Fibroblast of pulmonary artery (primary cell): ENCODE data around the gene LBX2.

ENCODE experiments used
- DNase-seq: peaks from one replicate; pipeline ENCODE4 v3.0.0-alpha.2; 2010; ENCODE audit warnings: low read depth
- H3K4me3 ChIP-seq: replicated peaks from 2 replicates; pipeline ENCODE4 v1.5.1; 2011; ENCODE audit warnings: low read depth, mild to moderate bottlenecking, control low read depth, low read length, moderate library complexity
- TF ChIP-seq, protein P1 (sequence below): IDR thresholded peaks from 2 replicates; pipeline ENCODE4 v1.5.1; 2011; ENCODE audit warnings: mild to moderate bottlenecking, control low read depth, low read length, inconsistent platforms; ENCODE audit errors: missing control alignments

Gene LBX2

DNA sequence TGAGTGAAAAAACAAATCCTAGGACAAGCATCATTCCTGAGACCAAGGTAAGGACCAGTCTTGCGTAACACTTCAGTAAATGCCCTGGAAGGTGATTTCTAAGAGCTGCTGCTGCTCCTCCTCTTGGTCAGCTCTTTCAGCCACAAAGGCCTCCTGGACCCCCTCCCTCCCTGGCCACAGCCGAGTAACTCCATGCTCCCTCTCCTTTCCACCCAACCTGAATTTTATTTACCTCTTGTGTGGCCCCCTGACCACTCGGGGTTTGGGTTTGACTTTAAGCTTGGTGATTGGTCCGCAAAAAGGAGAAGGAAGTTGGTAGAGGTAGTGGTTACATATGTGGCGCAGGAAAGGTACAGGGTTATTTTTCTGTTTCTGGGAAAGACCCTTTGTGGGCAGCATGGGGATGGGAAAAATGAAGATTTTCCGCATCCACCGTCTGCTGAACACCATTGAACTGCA lies 39.5 kb upstream of the LBX2 start:
- TF ChIP-seq, protein P1, sequence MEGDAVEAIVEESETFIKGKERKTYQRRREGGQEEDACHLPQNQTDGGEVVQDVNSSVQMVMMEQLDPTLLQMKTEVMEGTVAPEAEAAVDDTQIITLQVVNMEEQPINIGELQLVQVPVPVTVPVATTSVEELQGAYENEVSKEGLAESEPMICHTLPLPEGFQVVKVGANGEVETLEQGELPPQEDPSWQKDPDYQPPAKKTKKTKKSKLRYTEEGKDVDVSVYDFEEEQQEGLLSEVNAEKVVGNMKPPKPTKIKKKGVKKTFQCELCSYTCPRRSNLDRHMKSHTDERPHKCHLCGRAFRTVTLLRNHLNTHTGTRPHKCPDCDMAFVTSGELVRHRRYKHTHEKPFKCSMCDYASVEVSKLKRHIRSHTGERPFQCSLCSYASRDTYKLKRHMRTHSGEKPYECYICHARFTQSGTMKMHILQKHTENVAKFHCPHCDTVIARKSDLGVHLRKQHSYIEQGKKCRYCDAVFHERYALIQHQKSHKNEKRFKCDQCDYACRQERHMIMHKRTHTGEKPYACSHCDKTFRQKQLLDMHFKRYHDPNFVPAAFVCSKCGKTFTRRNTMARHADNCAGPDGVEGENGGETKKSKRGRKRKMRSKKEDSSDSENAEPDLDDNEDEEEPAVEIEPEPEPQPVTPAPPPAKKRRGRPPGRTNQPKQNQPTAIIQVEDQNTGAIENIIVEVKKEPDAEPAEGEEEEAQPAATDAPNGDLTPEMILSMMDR: no peak
- no peak overlapping the region for H3K4me3 ChIP-seq
- no peak for DNase-seq

DNA sequence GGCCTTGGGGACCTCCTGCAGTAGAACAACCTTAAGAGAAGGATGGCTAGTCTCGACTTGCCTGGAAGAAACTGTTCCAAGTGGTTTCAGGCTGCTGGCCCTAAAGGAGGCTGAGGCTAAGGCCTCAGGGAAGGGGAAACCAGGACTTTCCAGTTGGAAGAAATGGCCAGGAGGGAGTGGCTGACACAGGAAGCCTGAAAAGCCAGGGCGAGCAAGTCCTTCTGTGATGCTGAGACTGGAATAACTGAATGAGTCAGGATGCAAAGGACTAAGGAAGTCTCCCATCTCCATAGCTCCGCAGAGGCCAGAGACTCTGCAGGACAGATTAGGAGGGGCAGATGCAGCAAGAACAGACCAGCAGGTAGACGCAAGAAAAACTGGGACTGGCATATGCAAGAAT lies 37.7 kb upstream of the LBX2 start:
- H3K4me3 ChIP-seq: no peak overlapping the region
- DNase-seq: no peak
- TF ChIP-seq, protein P1: no peak

GRCh38 chr2:74536166-74536950 lies 37.0 kb upstream of the LBX2 start:
- no peak for DNase-seq
- H3K4me3 ChIP-seq: no peak overlapping the region
- TF ChIP-seq, protein P1: no peak

DNA sequence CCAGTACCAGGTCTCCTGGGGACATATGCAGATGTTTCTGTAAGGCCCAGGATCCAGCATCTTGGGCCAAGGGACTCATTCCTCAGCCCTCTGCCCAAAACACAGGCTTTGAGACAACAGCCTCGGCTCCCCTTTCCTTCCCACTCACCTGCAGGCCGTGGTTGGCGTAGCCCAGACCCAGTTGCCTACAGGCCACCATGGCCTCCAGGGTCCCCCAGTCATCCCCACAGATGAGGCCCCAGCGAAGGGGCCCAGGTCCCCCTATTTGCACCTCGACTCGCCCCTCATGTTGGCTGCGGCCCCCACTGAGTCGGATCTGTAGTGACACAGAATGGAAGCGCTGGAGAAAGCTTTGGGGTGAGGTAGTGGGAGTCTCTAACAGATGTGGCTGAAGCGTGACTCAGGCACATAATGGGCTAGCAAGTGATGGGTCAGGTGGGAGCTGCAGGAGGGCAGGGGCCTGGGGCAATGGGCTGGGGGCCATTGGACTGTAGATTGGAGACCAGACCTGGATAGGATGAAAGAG lies 36.1 kb upstream of the LBX2 start:
- TF ChIP-seq, protein P1: no peak
- no peak for DNase-seq
- no peak overlapping the region for H3K4me3 ChIP-seq

DNA sequence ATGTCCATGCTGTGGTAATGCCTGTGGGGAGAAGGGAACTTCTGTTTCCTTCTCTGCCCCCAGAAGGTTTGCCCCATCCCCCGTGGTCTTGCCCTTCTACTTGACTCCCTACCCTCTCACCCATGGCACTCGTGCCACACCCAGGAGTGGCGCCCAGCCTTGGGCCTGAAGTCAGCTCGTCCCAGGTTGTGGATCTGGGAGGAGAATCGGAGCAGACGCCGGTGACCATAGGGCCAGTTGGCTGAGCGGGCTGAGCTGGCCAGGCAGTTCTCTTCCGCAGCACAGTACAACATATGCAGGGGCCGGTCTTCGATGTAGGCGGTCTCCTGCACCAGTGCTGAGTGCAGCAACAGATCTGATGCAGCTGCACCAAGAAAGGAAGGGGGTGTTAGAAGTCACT lies 35.0 kb upstream of the LBX2 start:
- H3K4me3 ChIP-seq: no peak overlapping the region
- DNase-seq: no peak
- TF ChIP-seq, protein P1: no peak

DNA sequence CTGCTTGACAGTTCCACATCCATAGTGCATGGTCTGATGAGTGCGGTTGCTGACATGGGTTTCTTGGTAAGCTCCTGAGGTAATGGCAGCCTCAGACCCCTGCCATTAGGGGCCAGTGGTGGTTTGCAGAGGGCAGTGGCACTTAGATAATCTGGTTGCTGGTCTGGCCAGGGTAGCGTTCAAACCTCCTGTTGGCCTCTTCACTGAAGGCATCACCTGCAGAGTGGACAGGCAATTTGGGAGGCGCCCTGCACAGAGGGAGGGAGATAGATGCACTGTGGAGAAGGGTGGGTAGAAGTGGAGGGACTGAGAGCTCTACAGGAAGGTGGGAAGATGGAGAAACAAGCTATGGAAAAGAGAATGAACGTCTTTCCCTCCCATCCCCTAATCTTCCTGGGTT lies 34.1 kb upstream of the LBX2 start:
- DNase-seq: no peak
- H3K4me3 ChIP-seq: no peak overlapping the region
- TF ChIP-seq, protein P1: no peak

GRCh38 chr2:74532222-74532621 lies 32.8 kb upstream of the LBX2 start:
- H3K4me3 ChIP-seq: no peak overlapping the region
- peak; percentile 72 for DNase-seq
- TF ChIP-seq, protein P1: peak; percentile 36
